ENCODE results near the gene ISLR. TPM values are rescaled to one million over a fixed set of nuclear protein-coding genes. Genes with fewer than 3 reads are reported as not detected.

The ISLR gene
- polyA plus RNA-seq, 3 donors, result 49.7 to 54.6 (median 51.7) TPM

GRCh38 chr15:74170875-74171578 lies 2.5 kb upstream of the ISLR start:
- no peak for DNase-seq (ENCODE audit: low read depth in 3 of 3, low spot score in 2 of 3)

DNA sequence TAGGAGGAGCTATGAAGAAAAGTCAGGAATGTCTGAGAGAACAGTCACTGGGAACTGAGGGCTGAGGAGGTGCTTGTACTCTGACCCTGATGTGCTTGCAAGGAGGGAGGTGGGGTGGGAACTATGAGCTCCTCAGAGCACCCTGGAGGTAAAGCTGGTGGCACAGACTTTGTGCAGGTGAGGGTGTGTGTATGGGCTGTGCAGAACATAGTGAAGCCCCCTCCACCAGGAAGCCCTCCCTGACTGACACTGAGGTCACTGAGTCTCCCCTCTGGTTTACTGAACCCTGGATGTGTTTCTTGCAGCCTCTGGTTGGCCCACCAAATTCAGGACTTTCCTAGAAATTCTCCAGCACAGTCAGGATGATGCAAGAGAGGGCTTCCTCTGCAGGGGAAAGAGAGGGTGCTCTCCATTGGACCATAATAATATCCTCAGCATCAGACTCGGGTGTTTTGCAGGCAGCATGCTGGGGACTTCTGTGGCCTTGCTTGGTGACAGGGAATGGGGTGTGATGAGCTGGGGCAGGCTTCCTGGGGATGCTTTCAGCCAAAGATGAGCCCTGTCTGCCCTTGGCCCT lies 1.5 kb upstream of the ISLR start:
- DNase-seq (ENCODE audit: low read depth in 3 of 3, low spot score in 2 of 3), result no peak

GRCh38 chr15:74172701-74173379 lies 670 bp upstream of the ISLR start:
- peak in 2 of 3 donors; percentile 40 to 51 for DNase-seq (ENCODE audit: low read depth in 3 of 3, low spot score in 2 of 3)

GRCh38 chr15:74174219-74174957 lies 878 bp downstream of the ISLR start:
- peak in 1 of 3 donors; percentile 44 for DNase-seq (ENCODE audit: low read depth in 3 of 3, low spot score in 2 of 3)

- no peak for DNase-seq (ENCODE audit: low read depth in 3 of 3, low spot score in 2 of 3)
These were observed 1.4 kb downstream of the ISLR start for GRCh38 chr15:74174958-74175253.

DNA sequence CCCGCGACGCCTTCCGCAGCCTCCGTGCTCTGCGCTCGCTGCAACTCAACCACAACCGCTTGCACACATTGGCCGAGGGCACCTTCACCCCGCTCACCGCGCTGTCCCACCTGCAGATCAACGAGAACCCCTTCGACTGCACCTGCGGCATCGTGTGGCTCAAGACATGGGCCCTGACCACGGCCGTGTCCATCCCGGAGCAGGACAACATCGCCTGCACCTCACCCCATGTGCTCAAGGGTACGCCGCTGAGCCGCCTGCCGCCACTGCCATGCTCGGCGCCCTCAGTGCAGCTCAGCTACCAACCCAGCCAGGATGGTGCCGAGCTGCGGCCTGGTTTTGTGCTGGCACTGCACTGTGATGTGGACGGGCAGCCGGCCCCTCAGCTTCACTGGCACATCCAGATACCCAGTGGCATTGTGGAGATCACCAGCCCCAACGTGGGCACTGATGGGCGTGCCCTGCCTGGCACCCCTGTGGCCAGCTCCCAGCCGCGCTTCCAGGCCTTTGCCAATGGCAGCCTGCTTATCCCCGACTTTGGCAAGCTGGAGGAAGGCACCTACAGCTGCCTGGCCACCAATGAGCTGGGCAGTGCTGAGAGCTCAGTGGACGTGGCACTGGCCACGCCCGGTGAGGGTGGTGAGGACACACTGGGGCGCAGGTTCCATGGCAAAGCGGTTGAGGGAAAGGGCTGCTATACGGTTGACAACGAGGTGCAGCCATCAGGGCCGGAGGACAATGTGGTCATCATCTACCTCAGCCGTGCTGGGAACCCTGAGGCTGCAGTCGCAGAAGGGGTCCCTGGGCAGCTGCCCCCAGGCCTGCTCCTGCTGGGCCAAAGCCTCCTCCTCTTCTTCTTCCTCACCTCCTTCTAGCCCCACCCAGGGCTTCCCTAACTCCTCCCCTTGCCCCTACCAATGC lies 2.0 kb downstream of the ISLR start:
- no peak for DNase-seq (ENCODE audit: low read depth in 3 of 3, low spot score in 2 of 3)

- DNase-seq (ENCODE audit: low read depth in 3 of 3, low spot score in 2 of 3), result no peak
These were observed 3.0 kb downstream of the ISLR start for GRCh38 chr15:74176262-74177214.

- no peak for DNase-seq (ENCODE audit: low read depth in 3 of 3, low spot score in 2 of 3)
These were observed 5.0 kb downstream of the ISLR start for GRCh38 chr15:74178326-74179100.

GRCh38 chr15:74179101-74179841 lies 5.8 kb downstream of the ISLR start:
- no peak for DNase-seq (ENCODE audit: low read depth in 3 of 3, low spot score in 2 of 3)

DNA sequence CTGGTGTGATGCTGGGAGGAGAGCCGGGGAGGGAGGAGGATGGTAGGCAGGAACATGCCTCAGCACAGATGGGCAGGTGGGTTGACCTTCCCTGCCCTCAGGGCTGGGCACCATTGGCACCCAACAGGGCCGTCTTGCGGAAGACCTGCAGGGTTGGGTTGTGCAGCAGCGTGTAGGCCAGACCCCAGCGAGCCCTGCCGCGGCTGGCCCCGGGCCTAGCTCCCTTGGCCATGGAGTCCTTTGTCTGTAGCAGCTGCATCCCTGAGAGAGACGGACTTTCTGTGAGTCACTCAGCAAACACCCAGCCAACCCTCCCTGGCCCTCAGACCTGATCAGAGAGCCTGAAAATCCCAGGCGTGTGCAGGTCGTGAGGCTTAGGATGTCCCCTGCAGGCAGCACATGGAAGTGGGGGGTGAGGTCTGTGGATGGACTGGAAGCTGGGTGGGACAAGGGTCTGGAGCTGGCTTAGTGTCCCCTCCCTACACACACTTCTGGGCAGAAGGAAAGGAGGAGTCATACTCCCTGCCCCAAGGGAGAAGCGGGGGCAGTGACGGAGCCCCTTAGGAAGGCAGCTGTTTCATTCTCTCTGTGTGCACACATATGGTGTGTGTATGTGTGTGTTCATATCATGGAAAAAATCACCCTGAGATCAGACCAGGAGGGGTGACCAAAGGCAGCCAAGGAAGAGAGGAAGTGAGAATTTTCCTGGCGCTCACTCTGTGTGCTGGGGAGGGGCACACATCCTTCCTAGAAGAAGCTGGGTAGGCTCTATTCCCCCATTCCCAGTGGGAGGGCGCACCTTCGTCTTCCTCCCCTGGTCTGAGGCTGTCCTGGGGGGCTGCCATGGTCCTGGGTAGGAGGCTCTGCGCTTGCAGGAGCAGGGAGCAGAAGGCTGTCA lies 6.7 kb downstream of the ISLR start:
- no peak for DNase-seq (ENCODE audit: low read depth in 3 of 3, low spot score in 2 of 3)

- DNase-seq (ENCODE audit: low read depth in 3 of 3, low spot score in 2 of 3), result no peak
These were observed 7.5 kb downstream of the ISLR start for GRCh38 chr15:74180881-74181602.

DNA sequence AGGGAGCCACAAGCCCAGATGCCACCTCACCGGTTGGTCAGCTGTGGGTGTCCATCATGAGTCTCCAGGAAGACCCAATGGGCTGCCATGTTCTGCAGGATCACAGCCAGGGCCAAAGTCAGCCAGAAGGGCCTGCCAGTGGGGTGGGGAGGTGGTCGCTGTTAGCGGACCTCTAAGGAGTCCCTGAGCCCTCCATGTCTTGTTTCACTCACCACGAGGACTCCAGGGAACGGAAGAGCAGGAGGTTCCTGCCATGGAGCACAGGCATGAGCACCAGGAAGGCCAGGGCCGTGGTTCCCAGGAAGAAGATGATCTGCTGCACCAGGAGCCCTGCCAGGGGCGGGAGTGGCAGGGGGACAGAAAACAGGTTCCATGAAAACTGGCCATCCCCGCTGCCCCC lies 8.6 kb downstream of the ISLR start:
- no peak for DNase-seq (ENCODE audit: low read depth in 3 of 3, low spot score in 2 of 3)

GRCh38 chr15:74184582-74185091 lies 11.1 kb downstream of the ISLR start:
- DNase-seq (ENCODE audit: low read depth in 3 of 3, low spot score in 2 of 3), result no peak

DNA sequence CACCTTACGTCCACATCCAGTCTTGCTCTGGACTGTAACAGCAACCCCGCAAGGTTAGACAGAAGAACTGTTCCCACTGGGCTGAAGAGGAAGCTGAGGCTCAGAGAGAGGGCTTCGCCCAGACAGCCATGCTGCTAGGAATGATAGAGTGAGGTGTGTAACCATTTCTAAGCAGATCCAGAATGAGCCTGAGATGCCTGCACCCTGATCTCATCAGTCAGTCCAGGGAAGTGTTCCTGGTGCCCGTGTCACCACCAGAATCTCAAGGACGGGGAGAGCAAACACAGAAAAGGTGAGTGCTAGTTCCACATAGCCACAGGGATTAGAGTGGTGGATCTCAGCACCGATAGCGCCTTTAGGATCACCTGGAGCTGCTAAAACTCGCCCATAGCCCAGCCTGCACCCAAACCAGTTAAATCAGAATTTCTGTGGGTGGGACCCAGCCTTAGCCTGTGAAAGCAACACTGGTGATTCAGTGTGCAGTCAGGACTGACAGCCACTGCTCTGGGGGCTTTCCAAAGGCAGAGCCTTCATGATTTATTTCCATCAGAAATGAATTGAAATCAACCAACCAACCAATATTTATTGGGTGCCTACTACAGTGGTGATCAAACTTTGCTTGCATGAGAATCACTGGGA lies 12.3 kb downstream of the ISLR start:
- DNase-seq (ENCODE audit: low read depth in 3 of 3, low spot score in 2 of 3), result no peak

- DNase-seq (ENCODE audit: low read depth in 3 of 3, low spot score in 2 of 3), result no peak
These were observed 14.7 kb downstream of the ISLR start for GRCh38 chr15:74188216-74188615.

- no peak for DNase-seq (ENCODE audit: low read depth in 3 of 3, low spot score in 2 of 3)
These were observed 18.3 kb downstream of the ISLR start for GRCh38 chr15:74191798-74192197.
